ENCODE results near the gene NAGK. TPM values are rescaled to one million over a fixed set of nuclear protein-coding genes. Genes with fewer than 3 reads are reported as not detected.

The NAGK gene
- total RNA-seq, 4 donors from 2014 or later: 33.1 to 182 (median 46.6) TPM

- Histone ChIP-seq H3K4me1 (peaks cover 0 to 18% (median 16%) of the 10 kb centered on the region in 4 donors), H3K27me3 (no peaks in the 10 kb centered on the region), H3K4me3 (no peak overlapping the region), H3K27ac (no peak overlapping the region), H3K36me3 (no peaks in the 10 kb centered on the region), H3K9me3 (no peaks in the 10 kb centered on the region)
- TF ChIP-seq POLR2A (IDR thresholded peaks at IDR 0.05) (no peak), CTCF (IDR thresholded peaks at IDR 0.05) (no peak)
- no peak for DNase-seq
Observed at GRCh38 chr2:71066856-71067255, 1.6 kb upstream of the NAGK start.

GRCh38 chr2:71067567-71068217, 756 bp upstream of the NAGK start:
- Histone ChIP-seq H3K27me3 (no peaks in the 10 kb centered on the region), H3K9me3 (no peaks in the 10 kb centered on the region), H3K36me3 (peaks cover 0 to 4% (median under 1%) of the 10 kb centered on the region in 3 donors), H3K4me1 (peaks cover 0 to 23% (median 17%) of the 10 kb centered on the region in 4 donors), H3K27ac (peak overlapping the region; percentile 92 to 98 (median 94)), H3K4me3 (peak overlapping the region; percentile 67 to 83 (median 80))
- TF ChIP-seq POLR2A (IDR thresholded peaks at IDR 0.05) (no peak), CTCF (IDR thresholded peaks at IDR 0.05) (no peak)
- peak in 1 of 3 donors; percentile 54 for DNase-seq

- Histone ChIP-seq H3K36me3 (peaks cover 0 to 19% (median 2%) of the 10 kb centered on the region in 3 donors), H3K27ac (peak overlapping the region in 2 of 4 donors; percentile 92), H3K4me1 (peaks cover 0 to 21% (median 17%) of the 10 kb centered on the region in 4 donors), H3K27me3 (no peaks in the 10 kb centered on the region), H3K9me3 (no peaks in the 10 kb centered on the region), H3K4me3 (peak overlapping the region; percentile 67 to 83 (median 80))
- TF ChIP-seq CTCF (IDR thresholded peaks at IDR 0.05): no peak
- no peak for TF ChIP-seq POLR2A (IDR thresholded peaks at IDR 0.05)
- DNase-seq: no peak
Observed at GRCh38 chr2:71069376-71069775, 928 bp downstream of the NAGK start.

GRCh38 chr2:71070294-71071093, 2.0 kb downstream of the NAGK start:
- no peaks in the 10 kb centered on the region for H3K9me3 ChIP-seq
- TF ChIP-seq POLR2A (IDR thresholded peaks at IDR 0.05): no peak
- TF ChIP-seq CTCF (IDR thresholded peaks at IDR 0.05): peak in 1 of 6 experiments; percentile 14
- H3K27ac ChIP-seq: peak overlapping the region in 2 of 4 donors; percentile 54 to 74
- DNase-seq: peak in 2 of 3 donors; percentile 42 to 71
- no peaks in the 10 kb centered on the region for H3K27me3 ChIP-seq
- H3K4me3 ChIP-seq: no peak overlapping the region
- peaks cover 0 to 28% (median 2%) of the 10 kb centered on the region in 3 donors for H3K36me3 ChIP-seq
- H3K4me1 ChIP-seq: peaks cover 0 to 19% (median 16%) of the 10 kb centered on the region in 4 donors

- H3K27ac ChIP-seq: peak overlapping the region; percentile 3 to 74 (median 52)
- peaks cover 0 to 35% (median 2%) of the 10 kb centered on the region in 3 donors for H3K36me3 ChIP-seq
- no peak for TF ChIP-seq CTCF (IDR thresholded peaks at IDR 0.05)
- TF ChIP-seq POLR2A (IDR thresholded peaks at IDR 0.05): no peak
- peak overlapping the region in 1 of 4 donors; percentile 26 for H3K4me3 ChIP-seq
- H3K4me1 ChIP-seq: peaks cover 0 to 19% (median 16%) of the 10 kb centered on the region in 4 donors
- no peaks in the 10 kb centered on the region for H3K27me3 ChIP-seq
- DNase-seq: peak in 2 of 3 donors; percentile 73 to 78
- H3K9me3 ChIP-seq: no peaks in the 10 kb centered on the region
Observed at GRCh38 chr2:71071681-71072398, 3.4 kb downstream of the NAGK start.

Data from Peyer's patch (tissue), 4 donors.